GM18517 (cell line): ENCODE results near the gene STAC3.
A peak's percentile ranks its signal among the peaks of the same experiment; 100 is the strongest.

Experiments used
- ATAC-seq: cut with Tn5 transposase; IDR thresholded peaks from one replicate; pipeline ENCODE4 v1.9.1; 2021; ENCODE audit warnings: mild to moderate bottlenecking, moderate library complexity; ENCODE audit not compliant: unreplicated experiment

Gene STAC3

GRCh38 chr12:57236201-57236924 lies 14.6 kb downstream of the STAC3 start:
- ATAC-seq = no peak

DNA sequence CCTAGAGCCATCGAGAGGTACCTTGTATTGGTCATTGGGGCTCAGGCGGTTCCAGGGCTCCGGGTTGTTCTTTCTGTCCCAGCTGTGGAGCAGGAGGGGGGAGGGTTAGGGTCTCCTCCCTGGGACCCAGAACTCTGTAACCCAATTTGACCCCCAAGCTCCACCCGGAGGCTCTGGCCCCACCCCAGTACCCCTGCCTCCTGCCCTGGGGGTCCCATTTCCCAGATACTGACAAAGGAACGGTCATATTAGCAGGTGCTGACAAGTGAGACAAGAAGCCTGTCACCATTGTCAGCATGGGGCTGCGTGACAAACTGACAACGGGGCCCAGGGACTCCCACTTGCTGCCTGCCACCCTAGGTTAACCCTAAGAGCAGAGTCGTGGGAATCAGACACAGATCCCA lies 15.3 kb downstream of the STAC3 start:
- ATAC-seq = no peak

DNA sequence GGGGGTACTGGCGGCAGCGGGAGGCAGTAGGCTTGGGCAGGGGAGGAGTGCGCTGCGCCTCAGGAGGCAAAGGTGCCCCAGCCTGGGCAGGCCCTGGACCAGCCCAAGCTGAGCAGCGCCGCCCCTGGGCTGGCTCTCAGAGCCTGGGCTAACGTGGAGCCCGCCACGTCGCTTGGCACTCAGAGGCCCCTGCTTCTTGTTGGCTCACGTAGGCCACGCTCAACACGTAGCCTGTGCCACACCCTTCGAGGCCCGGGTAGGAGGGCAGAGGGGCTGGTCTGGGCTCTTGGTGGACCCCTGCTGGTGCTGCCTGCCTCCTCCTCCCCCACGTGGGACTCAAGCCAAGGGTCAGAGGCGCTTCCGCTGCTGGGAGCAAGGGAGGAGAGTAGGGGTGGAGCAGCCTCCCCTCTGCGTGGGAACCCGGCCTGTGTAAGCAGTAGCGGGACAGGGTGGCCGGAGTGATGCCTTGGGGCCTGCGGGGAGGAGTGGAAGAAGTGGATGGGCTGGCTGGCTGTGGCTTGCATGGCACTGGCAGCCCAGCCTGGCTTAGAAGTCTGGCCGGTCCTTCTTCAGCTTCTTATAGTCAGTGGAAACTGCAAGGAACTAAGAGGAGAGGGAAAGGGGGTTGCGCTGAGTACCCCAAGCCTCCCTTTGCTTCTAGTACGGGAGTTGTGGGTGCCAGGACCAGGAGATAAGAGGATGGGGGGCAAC lies 15.8 kb downstream of the STAC3 start:
- ATAC-seq = no peak

- ATAC-seq = no peak
Observed at GRCh38 chr12:57234571-57235016, 16.4 kb downstream of the STAC3 start.

DNA sequence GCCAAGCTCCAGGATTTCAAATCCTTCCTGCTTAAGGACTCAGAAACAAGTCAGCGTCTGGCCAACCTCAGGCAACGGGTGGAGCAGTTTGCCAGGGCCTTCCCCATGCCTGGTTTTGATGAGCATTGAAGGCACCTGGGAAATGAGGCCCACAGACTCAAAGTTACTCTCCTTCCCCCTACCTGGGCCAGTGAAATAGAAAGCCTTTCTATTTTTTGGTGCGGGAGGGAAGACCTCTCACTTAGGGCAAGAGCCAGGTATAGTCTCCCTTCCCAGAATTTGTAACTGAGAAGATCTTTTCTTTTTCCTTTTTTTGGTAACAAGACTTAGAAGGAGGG lies 16.8 kb downstream of the STAC3 start:
- ATAC-seq = no peak

DNA sequence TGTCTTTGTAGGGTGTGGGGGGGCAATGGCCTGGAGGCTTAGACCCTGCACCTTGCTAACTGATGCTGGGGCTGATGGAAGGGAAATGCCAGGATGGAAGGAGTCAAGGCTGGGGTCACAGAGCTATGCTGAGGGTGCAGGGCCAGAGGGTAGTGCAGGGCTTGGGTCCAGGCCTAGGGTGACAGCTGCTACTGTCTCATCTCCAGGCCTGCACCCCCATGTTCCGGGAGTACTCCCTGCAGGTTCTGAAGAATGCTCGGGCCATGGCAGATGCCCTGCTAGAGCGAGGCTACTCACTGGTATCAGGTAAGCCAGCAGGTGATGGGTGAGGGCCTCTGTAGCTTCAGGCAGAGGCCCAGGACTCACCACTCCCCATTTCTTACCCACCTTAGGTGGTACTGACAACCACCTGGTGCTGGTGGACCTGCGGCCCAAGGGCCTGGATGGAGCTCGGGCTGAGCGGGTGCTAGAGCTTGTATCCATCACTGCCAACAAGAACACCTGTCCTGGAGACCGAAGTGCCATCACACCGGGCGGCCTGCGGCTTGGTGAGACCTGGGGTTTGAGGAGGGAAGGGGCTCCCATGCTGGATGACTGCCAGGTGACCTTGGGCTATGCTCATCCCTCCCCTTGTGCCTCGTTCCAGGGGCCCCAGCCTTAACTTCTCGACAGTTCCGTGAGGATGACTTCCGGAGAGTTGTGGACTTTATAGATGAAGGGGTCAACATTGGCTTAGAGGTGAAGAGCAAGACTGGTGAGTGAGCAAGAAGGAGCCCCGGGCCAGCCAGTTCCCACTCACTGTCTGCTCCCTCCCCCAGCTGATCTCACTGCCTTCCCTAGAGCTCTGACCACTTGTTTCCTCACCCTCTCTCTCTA lies 17.4 kb downstream of the STAC3 start:
- ATAC-seq = no peak

DNA sequence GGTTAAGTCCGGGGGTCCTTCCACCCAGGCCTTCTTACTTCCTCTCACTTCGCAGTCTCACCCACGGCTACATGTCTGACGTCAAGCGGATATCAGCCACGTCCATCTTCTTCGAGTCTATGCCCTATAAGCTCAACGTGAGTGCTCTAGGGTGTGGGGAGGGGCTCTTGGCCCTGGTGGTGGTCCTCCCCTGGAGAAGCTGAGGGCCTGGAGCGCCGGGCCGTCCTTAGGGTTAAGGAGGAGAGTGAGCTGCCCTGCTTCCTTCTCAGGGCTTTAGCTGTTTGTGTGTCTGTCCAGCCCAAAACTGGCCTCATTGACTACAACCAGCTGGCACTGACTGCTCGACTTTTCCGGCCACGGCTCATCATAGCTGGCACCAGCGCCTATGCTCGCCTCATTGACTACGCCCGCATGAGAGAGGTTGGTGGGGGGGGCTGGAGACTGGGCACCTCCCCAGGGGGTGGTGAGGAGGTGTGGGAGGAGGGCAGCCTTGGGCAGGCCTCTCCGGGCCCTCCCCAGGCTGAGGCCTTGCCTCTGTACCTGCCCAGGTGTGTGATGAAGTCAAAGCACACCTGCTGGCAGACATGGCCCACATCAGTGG lies 18.7 kb downstream of the STAC3 start:
- no peak for ATAC-seq

- no peak for ATAC-seq
Observed at GRCh38 chr12:57231276-57232021, 19.5 kb downstream of the STAC3 start.

DNA sequence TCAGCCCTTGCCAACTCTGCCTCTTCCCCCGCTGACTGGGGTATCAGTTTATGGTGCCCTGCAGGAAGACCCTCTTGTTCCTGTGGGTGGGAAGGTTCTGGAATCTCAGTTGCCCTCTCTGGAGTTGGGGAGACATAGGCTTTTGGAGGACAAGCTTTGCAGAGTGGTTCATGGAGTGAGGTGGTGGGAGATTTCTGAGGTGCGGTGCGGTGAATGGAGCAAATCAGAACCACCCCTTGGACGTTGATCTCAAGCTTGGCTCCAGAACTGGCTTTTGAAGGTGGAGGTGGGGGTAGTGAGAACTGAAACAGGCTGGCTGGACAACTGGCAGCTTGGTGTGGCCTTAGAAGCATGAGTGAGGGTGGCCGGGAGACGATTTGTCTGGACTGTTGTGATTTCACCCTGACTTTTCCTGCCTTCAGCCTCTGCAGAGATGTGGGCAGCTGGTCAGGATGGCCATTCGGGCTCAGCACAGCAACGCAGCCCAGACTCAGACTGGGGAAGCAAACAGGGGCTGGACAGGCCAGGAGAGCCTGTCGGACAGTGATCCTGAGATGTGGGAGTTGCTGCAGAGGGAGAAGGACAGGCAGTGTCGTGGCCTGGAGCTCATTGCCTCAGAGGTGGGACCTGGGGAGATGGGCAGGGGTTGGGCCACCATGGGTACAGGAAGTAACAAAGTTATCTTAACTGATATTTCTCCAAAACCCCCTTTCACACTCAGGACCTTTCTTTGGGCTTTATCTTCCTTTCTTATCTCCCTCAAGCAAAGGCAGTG lies 20.4 kb downstream of the STAC3 start:
- ATAC-seq = no peak

DNA sequence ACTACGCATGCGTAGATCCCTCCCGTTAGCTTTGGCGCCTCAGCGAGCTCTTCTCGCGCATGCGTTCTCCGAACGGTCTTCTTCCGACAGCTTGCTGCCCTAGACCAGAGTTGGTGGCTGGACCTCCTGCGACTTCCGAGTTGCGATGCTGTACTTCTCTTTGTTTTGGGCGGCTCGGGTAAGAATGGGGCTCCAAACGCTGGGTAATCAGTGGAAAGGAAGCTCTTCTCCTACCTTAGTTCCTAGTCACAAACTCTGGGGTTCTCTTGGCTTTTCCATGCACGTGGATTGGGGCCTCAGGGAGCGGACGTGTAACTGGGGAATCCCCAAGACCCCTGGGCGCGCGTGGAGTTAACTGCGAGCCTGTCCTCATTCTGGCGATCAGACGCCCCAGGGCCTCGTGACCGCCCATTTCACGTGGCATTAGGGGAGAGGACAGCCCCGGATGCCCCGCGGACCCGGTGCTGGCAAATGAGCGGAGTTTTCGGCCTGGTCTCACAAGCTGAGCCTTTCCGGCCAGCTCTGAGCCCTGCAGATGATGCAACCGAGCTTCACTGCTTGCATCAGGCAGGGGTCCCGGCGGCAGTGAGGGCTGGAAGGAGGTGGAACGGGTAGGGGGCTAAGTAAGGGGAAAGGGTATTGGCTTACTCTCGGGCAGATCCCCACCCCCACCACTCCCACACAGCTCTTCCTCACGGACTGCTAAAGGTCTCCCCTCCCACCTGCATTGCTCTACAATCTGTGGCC lies 21.2 kb downstream of the STAC3 start, which contains the start of gene SHMT2:
SHMT2 (plus strand) TSS at position 78 of the 747 bp plus-strand sequence; CDS start at position 146, 68 bp downstream.
- ATAC-seq = peak; percentile 59

- no peak for ATAC-seq
Observed at GRCh38 chr12:57229046-57229633, 21.8 kb downstream of the STAC3 start.

GRCh38 chr12:57227315-57228115 lies 23.5 kb downstream of the STAC3 start:
- no peak for ATAC-seq

DNA sequence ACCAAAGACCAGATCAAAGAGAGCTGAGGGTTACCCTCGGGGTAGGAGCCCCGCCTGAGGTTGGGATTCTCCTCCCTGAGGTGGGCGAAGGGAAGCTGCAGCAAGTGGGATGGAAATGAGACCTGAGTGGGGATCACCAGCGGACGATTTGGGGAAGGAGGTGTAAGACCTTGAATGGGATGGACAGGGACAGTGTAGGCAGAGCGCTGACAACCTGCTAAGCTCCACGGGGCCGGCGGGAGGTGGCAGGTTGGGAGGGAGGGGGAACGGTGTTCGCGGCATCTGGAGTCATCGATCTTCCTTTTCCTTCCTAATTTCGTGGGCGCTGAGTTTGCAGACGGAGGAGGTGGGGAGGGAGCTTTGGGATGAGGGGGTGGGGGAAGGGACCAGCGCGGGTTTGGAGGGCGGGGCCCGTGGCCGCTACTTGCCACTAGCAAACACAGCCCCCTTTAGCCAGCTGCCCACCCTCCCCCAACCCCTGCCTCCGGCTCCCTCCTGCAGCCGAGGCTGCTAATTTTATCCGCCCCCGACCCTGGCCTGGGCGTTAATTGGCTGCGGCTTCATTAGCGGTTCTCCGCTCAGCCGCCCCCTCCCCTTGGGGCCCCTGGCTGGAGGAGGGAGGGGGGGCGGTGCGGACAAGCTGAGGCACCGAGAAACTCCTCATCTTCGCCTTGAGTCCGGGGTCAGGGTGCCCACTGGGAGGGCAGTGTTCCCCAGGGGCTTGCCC lies 24.2 kb downstream of the STAC3 start:
- ATAC-seq = no peak

GRCh38 chr12:57225680-57226210 lies 25.2 kb downstream of the STAC3 start:
- no peak for ATAC-seq

DNA sequence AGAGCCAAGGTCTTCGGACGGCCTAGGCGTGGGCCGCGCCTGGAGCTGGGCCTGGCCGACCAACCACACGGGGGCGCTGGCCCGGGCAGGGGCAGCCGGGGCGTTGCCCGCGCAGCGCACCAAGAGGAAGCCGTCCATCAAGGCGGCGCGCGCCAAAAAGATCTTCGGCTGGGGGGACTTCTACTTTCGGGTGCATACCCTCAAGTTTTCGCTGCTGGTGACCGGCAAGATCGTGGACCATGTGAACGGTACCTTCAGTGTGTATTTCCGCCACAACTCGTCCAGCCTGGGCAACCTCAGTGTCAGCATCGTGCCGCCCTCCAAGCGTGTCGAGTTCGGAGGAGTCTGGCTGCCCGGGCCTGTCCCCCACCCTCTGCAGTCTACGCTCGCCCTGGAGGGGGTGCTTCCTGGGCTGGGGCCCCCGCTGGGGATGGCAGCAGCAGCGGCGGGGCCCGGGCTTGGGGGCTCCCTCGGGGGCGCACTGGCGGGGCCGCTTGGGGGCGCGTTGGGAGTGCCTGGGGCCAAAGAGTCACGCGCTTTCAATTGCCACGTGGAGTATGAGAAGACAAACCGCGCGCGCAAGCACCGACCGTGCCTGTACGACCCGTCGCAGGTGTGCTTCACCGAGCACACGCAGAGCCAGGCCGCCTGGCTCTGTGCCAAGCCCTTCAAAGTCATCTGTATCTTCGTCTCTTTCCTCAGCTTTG lies 25.9 kb downstream of the STAC3 start:
- ATAC-seq = no peak

GRCh38 chr12:57224278-57224972 lies 26.6 kb downstream of the STAC3 start:
- no peak for ATAC-seq
